DOHH2 (cell line): ENCODE data around the gene NXPH2.

Experiments used
- H3F3A ChIP-seq: fragments of 200-600 bp; sonication (generic), shearing (Covaris generic); 2 replicates; pipeline ENCODE4 v1.6.0; 2016; ENCODE audit warnings: antibody characterized with exemption, mild to moderate bottlenecking; ENCODE audit not compliant: control insufficient read depth, insufficient read depth
- H3K27ac ChIP-seq: fragments of 200-600 bp; sonication (generic); 2 replicates; pipeline ENCODE4 v1.5.1; 2014; ENCODE audit warnings: low read depth, mild to moderate bottlenecking, low read length, moderate library complexity
- H3K27me3 ChIP-seq: fragments of 200-600 bp; sonication (generic); 2 replicates; pipeline ENCODE4 v1.6.1; 2014; ENCODE audit warnings: mild to moderate bottlenecking, low read length, mixed read lengths; ENCODE audit not compliant: control insufficient read depth
- H3K36me3 ChIP-seq: fragments of 200-600 bp; sonication (generic); 2 replicates; pipeline ENCODE4 v1.6.1; 2014; ENCODE audit warnings: mild to moderate bottlenecking, low read length, moderate library complexity, mixed read lengths; ENCODE audit not compliant: control insufficient read depth
- H3K4me1 ChIP-seq: fragments of 200-600 bp; sonication (generic); 2 replicates; pipeline ENCODE4 v1.6.1; 2014; ENCODE audit warnings: mild to moderate bottlenecking, low read length, mixed read lengths; ENCODE audit not compliant: control insufficient read depth
- H3K4me2 ChIP-seq: fragments of 200-600 bp; sonication (generic); 2 replicates; pipeline ENCODE4 v1.6.0; 2014; ENCODE audit warnings: mild to moderate bottlenecking, low read length, moderate library complexity
- H3K4me3 ChIP-seq: fragments of 200-600 bp; sonication (generic); 2 replicates; pipeline ENCODE4 v1.5.1; 2014; ENCODE audit warnings: mild to moderate bottlenecking, low read length, mixed read lengths
- H3K79me2 ChIP-seq: fragments of 200-600 bp; sonication (generic); 2 replicates; pipeline ENCODE4 v1.6.1; 2014; ENCODE audit warnings: mild to moderate bottlenecking, low read length, mixed read lengths; ENCODE audit not compliant: control insufficient read depth
- H3K9me2 ChIP-seq: fragments of 200-600 bp; sonication (generic); replicated peaks from 2 replicates; pipeline ENCODE4 v1.6.1; 2014; ENCODE audit warnings: mild to moderate bottlenecking, low read length, mixed read lengths; ENCODE audit not compliant: control insufficient read depth
- H3K9me3 ChIP-seq: fragments of 200-600 bp; sonication (generic); 2 replicates; pipeline ENCODE4 v1.6.1; 2014; ENCODE audit warnings: antibody characterized with exemption, low read length, mixed read lengths; ENCODE audit not compliant: control insufficient read depth, insufficient read depth
- H4K20me1 ChIP-seq: fragments of 200-600 bp; sonication (generic); 2 replicates; pipeline ENCODE4 v1.6.0; 2014; ENCODE audit warnings: low read depth, mild to moderate bottlenecking, antibody characterized with exemption, low read length, moderate library complexity; ENCODE audit not compliant: control insufficient read depth, insufficient read depth
- CTCF ChIP-seq: fragments of 200-600 bp; sonication (generic); IDR thresholded peaks from one replicate; pipeline ENCODE4 v1.5.1; 2014; ENCODE audit warnings: antibody characterized with exemption, mild to moderate bottlenecking, low read depth, low read length; ENCODE audit not compliant: poor library complexity, severe bottlenecking
- EZH2phosphoT487 ChIP-seq: fragments of 200-600 bp; sonication (generic); IDR thresholded peaks from 2 replicates; pipeline ENCODE4 v1.6.1; 2017; ENCODE audit warnings: borderline replicate concordance, mild to moderate bottlenecking, antibody characterized with exemption, low read length, moderate library complexity, mixed read lengths

Gene NXPH2

GRCh38 chr2:138780446-138780880 lies 273 bp upstream of the NXPH2 start:
- Histone ChIP-seq H3K4me1 (no peaks in the 10 kb centered on the region), H3K27ac (no peak overlapping the region), H3F3A (no peaks in the 10 kb centered on the region), H3K36me3 (no peaks in the 10 kb centered on the region), H3K9me2 (no peaks in the 10 kb centered on the region), H4K20me1 (no peaks in the 10 kb centered on the region), H3K4me3 (no peak overlapping the region), H3K9me3 (no peaks in the 10 kb centered on the region), H3K4me2 (no peak overlapping the region), H3K27me3 (no peaks in the 10 kb centered on the region), H3K79me2 (no peaks in the 10 kb centered on the region)
- TF ChIP-seq CTCF (no peak), EZH2phosphoT487 (no peak)

GRCh38 chr2:138779406-138779780 lies 797 bp downstream of the NXPH2 start:
- no peak overlapping the region for H3K4me2 ChIP-seq

GRCh38 chr2:138777996-138778395 lies 2.2 kb downstream of the NXPH2 start:
- Histone ChIP-seq H3K36me3 (no peaks in the 10 kb centered on the region), H3K27me3 (no peaks in the 10 kb centered on the region), H3K4me3 (no peak overlapping the region), H3K9me2 (no peaks in the 10 kb centered on the region), H4K20me1 (no peaks in the 10 kb centered on the region), H3K4me2 (no peak overlapping the region), H3K27ac (no peak overlapping the region), H3K79me2 (no peaks in the 10 kb centered on the region), H3K4me1 (no peaks in the 10 kb centered on the region), H3F3A (no peaks in the 10 kb centered on the region), H3K9me3 (no peaks in the 10 kb centered on the region)
- TF ChIP-seq CTCF: no peak
- TF ChIP-seq EZH2phosphoT487: no peak

More at GRCh38 chr2:138779406-138779780, 797 bp downstream of the NXPH2 start:
- Histone ChIP-seq H3F3A (no peaks in the 10 kb centered on the region), H3K4me3 (no peak overlapping the region), H3K9me2 (no peaks in the 10 kb centered on the region), H3K27ac (no peak overlapping the region), H3K9me3 (no peaks in the 10 kb centered on the region), H3K79me2 (no peaks in the 10 kb centered on the region), H3K27me3 (no peaks in the 10 kb centered on the region), H4K20me1 (no peaks in the 10 kb centered on the region), H3K36me3 (no peaks in the 10 kb centered on the region), H3K4me1 (no peaks in the 10 kb centered on the region)
- TF ChIP-seq EZH2phosphoT487: no peak
- no peak for TF ChIP-seq CTCF

- H3K36me3 ChIP-seq: no peaks in the 10 kb centered on the region
- TF ChIP-seq CTCF (no peak), EZH2phosphoT487 (no peak)
- no peaks in the 10 kb centered on the region for H3K9me3 ChIP-seq
- no peak overlapping the region for H3K4me3 ChIP-seq
- no peaks in the 10 kb centered on the region for H3F3A ChIP-seq
- no peak overlapping the region for H3K27ac ChIP-seq
- no peaks in the 10 kb centered on the region for H4K20me1 ChIP-seq
- no peaks in the 10 kb centered on the region for H3K9me2 ChIP-seq
- H3K79me2 ChIP-seq: no peaks in the 10 kb centered on the region
- H3K27me3 ChIP-seq: no peaks in the 10 kb centered on the region
- no peak overlapping the region for H3K4me2 ChIP-seq
- H3K4me1 ChIP-seq: no peaks in the 10 kb centered on the region
Observed at GRCh38 chr2:138775736-138776135, 4.5 kb downstream of the NXPH2 start.
